Activated CD4-positive, CD25-positive, alpha-beta regulatory T cell treated with anti-CD3 and anti-CD28 coated beads, Interleukin-2, amount 50 U/mL, for 24 hours (primary cell): ENCODE measurements around the gene ADAMTS17.
"Not testable (repeated sequence)": the region's sequence is repeated elsewhere in the genome, so short reads cannot be mapped to it uniquely, and the experiment has no call there.

Experiments used
- ATAC-seq, 2 donors: fragments of 150-1000 bp; cut with Tn5 transposase; one replicate each; pipeline ENCODE4 v1.10.0; 2021; ENCODE audit warnings: mild to moderate bottlenecking in 1 of 2, moderate library complexity in 1 of 2

Gene ADAMTS17

GRCh38 chr15:100101426-100102089, 240.2 kb downstream of the ADAMTS17 start:
- ATAC-seq = no peak

GRCh38 chr15:100100926-100101325, 240.8 kb downstream of the ADAMTS17 start:
- no peak for ATAC-seq

GRCh38 chr15:100099976-100100375, 241.8 kb downstream of the ADAMTS17 start:
- ATAC-seq = no peak

DNA sequence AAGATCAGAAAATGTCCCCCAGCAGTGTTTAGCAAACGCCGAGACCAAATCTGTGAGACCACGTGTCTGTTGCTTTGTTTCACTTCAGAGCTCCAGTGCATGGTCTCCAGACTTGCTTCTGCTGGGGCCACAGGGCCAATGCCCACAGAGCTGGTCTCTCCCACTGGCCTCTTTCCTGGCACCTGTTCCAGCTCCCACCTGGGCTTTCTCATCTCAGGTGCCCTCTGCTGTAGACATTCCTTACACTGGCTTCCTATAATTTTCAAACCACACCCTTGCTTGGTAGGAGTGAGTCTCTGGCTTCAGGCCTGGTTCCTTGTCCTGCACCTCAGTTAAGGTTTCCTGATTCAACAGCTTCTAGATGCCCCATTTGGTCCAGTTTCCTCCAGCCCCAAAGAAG, 243.1 kb downstream of the ADAMTS17 start:
- ATAC-seq = no peak

DNA sequence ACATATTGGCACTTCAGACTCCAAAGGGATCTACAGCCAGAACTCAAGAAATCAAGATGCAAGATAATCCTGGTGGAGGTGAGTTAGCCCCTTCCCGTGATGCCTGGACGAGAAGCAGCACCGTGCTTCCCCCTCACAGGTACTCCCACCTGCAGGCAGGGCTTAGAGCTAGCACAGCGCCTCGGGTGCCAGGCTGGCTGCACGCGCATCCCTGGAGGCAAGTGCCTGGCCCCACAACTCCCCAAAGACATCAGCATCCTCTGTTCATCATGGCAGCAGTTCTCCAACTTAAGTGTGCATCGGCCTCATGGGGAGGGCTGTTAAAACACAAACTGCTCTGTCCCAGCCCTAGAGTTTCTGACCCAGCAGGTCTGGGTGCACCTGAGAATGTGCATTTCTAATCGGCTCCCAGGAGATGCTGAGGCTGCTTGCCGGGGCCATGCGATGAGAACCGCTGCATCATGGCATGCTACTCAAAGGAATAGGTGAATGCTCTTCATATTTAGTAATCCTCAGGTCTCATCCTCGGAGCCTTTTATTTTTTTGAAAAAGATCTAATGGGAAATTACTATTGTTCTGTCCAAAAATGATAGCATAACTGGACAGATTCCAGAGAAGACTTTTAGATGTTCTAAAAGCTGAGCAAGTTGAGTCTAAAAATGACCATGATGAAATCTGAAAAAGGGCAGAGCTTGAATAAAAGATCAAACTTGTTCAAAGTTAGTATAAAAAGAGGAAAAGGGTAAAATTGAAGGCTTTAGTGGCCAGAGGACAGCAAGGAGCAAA, 244.2 kb downstream of the ADAMTS17 start:
- no peak for ATAC-seq

GRCh38 chr15:100096700-100097099, 245.1 kb downstream of the ADAMTS17 start:
- no peak for ATAC-seq

DNA sequence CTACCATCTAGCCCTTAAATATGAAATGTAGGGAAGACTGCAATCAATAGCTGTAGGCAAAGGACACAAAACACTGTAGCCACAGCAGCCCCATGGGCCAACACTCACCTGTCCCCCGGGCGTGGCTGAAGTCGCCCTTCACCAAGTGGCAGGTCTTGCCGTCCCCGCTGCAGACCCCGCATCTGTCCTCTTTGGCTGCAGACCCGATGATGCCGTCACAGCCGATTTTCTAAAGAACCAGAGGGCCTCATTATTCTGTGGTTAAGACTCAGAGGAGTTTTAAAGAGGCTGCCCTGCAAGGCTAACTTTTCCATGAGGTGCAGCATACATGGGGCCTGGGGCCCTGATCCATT, 245.6 kb downstream of the ADAMTS17 start:
- ATAC-seq = no peak

DNA sequence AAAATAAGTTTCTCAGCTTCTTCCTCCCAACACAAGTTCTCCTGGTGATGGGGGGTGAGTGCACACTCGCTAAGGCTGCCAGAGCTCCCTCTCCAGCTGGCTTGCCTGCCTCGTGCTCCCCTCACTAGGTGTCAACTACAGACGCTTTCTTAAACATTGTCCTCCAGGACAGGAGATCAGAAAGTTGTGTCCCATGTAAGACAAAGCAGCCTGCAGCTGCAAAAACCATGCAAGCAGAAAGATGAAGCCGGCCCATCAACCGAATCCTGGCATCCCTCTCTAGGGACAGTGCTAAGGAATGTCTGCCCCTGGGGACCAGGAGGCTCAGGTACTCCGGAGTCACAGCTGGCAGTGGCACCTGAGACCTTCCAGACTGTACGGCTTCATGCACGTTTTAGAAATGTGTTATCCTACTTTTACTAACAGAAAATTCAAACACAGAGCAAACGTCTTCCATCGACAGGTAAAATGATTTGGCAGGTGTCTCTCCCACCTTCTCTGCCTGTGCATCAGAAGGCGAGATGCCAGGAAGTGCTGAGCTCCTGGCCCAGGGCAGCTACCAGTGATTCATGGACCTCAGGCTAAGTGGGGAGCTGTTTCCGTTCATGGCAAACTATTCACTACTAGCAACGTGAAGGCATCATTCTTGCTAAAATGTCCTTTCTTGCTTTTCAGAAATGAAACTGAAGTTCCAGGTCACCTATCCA, 246.1 kb downstream of the ADAMTS17 start:
- ATAC-seq = no peak

DNA sequence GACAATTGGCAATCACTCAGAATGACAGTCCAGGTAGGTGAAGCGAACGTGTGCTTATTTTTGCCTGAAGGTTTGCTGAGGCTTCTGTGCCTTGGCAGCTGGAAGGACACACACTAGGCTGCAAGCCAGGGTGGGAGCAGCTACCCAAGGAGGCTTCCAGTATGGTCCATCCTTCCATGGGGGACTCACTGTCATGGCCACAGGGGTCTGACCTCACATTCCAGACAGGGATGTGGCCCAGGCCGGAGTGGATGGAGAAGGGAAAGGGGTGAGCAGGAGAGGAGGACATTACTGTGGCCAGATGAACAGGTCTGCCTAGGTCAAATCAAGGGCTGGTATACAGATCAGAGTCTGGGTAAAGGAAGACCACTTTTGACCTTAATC, 247.7 kb downstream of the ADAMTS17 start:
- ATAC-seq = no peak

GRCh38 chr15:100093211-100094126, 248.3 kb downstream of the ADAMTS17 start:
- ATAC-seq = no peak

GRCh38 chr15:100092034-100092433, 249.7 kb downstream of the ADAMTS17 start:
- no peak for ATAC-seq

DNA sequence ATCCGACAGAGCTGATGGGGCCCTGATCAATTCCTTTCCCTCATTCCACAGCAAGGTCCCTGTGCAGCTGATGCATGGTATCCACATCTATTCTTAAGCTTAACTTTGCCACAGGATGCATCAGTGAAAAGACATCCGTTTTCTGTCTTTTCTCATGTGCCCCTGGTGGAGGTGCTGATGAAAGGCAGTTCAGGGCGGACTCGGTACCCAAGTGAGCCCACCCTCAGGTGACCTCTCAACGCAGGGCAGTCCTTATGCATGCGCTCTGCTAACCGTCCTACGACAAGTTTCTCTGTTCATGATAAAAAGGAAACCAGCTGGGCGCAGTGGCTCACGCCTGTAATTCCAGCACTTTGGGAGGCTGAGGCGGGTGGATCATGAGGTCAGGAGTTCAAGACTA, 251.4 kb downstream of the ADAMTS17 start:
- no peak for ATAC-seq

- not testable (repeated sequence) for ATAC-seq
Observed at GRCh38 chr15:100084042-100084821, 257.5 kb downstream of the ADAMTS17 start.

DNA sequence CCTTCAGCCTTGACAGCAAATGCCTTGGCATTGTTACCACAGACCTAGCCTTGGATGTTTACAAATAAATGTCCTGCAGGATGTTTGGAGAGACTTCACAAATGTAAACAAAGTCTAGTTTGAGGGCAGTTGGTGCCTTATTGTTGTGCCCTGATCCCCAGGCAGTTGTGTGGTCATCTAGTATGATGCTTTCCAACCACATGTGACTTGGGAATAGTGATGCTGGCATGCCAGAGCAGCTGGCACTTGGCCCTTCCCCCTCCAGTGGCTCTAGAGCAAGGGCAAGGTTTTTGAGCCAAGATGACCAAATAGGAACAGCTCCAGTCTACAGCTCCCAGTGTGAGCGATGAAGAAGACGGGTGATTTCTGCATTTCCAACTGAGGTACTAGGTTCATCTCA, 258.2 kb downstream of the ADAMTS17 start:
- ATAC-seq = no peak

- no peak for ATAC-seq
Observed at GRCh38 chr15:100082761-100083402, 258.9 kb downstream of the ADAMTS17 start.

DNA sequence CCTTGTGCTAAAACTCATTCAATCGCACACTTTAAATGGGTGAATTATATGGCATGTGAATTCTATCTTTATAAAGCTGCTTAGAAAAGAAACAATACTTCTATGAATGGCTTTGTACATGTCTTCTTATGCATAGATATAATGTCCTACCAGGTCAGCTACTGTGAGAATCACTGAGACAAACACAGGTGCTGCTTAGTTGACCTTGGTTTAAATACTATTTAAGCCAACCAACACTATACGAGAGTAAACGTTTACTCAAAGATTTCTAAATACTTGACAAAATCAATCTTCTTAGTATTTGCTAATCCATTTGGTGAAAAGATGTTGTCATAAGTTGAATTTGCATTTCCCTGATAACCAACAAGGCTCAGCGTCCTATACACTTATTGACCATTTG, 260.3 kb downstream of the ADAMTS17 start:
- ATAC-seq = no peak

GRCh38 chr15:100078511-100079220, 263.1 kb downstream of the ADAMTS17 start:
- no peak for ATAC-seq

DNA sequence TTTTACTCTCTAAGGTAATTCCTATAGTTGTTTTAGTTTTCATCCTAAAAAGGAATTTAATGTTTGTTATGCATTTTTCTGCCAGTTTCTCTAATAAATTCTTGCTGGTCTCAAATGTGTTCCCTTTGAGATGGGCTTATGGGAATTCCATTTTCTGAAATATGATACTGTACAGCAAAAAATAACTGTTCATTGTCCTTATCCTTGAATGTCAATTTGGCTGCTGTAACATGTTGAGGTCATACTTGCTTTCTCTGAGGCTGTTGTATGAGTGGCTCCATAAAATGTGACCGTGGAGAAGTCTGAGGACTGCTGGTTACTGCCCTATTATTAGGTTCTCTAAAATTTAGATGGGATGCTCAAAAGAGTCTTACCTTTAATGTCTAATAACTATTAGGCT, 266.5 kb downstream of the ADAMTS17 start:
- ATAC-seq = no peak

DNA sequence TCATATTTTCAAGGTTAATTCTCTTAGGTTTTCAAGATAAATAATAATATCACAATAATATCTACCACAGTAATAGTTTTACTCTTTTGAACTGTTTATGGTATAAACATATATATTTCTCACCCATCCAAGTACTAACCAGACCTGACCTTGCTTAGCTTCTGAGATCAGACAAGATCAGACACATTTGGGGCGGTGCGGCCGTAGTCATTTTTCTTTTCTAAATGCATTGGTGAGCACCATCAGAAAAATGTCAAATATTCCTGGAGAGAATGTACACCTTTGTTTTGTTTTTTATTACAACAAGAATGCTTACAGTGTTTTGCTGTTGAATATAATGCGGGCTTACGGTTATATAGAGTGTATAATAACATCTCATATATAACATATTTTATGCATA, 267.8 kb downstream of the ADAMTS17 start:
- ATAC-seq = no peak

DNA sequence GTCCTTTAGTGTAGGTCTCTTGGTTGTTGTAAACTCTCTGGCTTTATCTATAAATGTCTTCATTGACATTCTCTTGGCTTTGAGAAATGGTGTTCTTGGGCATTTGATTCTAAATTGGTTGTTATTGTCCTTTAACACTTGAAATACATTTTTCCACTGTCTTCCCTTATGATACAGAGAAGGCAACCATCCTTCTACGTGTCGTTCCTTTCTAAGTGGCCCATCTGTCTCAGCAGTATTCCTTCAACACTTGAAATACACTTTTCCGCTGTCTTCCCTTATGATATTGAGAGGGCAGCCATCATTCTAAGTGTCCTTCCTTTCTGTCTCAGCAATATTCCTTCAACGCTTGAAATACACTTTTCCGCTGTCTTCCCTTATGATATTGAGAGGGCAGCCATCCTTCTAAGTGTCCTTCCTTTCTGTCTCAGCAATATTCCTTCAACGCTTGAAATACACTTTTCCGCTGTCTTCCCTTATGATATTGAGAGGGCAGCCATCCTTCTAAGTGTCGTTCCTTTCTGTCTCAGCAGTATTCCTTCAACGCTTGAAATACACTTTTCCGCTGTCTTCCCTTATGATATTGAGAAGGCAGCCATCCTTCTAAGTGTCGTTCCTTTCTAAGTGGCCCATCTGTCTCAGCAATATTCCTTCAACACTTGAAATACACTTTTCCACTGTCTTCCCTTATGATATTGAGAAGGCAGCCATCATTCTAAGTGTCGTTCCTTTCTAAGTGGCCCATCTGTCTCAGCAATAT, 275.1 kb downstream of the ADAMTS17 start:
- not testable (repeated sequence) for ATAC-seq
